HuH-7 (cell line): ENCODE data around the gene MAP7.
"Not testable (repeated sequence)": the region's sequence is repeated elsewhere in the genome, so short reads cannot be mapped to it uniquely, and the experiment has no call there.

ENCODE experiments used
- DNase-seq: peaks from one replicate; pipeline ENCODE4 v3.0.0; 2011; ENCODE audit warnings: low spot score

Gene MAP7

DNA sequence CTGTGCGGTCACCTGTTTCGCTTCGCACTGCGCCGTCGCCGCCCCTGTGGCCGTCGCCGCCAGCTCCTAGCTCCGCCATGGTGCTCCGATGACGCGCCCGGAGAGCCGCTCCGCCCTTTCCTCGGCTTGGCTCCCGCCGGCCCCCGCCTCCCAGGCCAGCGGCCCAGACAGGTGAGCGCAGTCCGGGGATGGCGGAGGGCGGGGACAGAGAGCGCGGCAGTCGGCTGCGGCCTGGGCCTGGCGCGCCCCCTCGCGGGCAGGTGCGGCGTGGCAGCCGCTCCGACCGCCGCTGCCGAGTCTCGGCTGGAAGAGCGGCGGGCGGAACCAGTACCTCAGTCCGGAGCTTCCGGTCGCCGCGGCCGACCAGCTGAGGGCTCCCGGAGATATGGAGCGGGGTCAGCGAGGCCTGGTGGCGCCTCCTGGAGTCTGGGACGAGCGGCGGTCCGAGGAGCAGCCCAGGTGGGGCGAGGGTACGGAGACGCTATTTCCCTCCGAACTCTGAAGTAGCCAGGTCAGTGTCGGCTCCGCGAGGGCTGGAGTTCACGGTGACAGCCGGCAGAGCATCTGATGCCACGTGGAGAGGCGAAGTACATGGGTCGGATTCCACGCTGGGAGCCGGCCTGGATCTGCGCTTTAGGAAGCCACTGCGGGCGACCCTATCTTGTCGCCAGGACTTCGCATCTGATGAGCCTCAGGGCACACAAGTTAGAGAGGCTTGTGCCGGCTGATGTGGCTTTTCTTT, at the start of gene MAP7:
Gene MAP7 (minus strand): TSS at position 93 of the 742 bp plus-strand sequence. CDS start 14 bp downstream, at position 79.
- peak; percentile 70 for DNase-seq

DNA sequence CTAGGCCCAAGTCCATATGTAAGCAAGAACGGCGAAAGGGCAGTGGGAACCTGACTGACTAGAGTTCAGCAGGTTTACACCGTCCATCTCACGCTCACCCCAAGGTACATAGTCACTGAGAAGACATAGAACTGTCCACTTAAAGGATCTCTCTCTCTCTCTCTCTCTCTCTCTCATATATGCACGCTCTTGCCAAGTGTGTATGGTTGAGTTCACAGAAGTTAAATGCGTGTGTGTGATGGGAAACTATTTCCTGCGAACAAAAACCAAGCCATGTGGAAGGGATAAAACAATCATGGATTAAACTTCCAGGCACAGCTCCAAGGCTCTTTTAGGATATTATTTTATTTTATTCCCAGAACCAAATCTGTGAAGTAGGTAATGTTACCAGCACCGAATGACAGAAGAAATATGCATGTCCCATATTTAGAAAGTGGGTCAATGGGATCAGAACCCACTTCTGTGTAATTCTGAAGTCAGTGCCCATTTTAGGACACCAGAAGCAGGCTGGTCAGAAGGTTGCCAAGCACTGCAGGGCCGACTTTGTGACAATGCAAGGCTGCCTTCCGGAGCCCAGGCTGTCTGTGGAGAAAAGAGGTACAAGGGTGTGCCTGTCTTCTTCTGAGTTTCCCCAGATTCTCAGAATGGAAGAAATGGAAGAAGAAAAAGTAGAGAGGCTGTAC, 49.2 kb upstream of the MAP7 start:
- DNase-seq, result no peak

- no peak for DNase-seq
Observed at GRCh38 chr6:136598048-136598447, 47.8 kb upstream of the MAP7 start.

DNA sequence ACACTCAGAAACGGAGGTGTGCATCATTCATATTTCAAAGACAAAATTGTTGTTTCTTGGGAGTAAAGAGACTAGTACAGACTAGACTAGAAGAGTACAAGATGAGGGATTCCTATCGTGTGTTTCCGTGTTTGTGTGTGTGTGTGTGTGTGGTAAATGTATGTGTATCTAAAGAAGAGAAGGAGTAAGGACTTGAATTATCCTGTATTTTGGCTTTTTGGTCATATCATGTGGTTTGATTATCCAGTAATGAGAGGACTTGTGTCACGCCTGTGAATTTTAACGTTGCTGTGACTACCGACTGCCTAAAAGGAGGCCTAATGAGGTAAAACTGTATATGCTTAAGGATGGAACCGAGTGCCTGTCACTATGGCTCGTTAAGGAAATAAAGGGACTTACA, 44.4 kb upstream of the MAP7 start:
- no peak for DNase-seq

- no peak for DNase-seq
Observed at GRCh38 chr6:136593748-136594490, 43.7 kb upstream of the MAP7 start.

DNA sequence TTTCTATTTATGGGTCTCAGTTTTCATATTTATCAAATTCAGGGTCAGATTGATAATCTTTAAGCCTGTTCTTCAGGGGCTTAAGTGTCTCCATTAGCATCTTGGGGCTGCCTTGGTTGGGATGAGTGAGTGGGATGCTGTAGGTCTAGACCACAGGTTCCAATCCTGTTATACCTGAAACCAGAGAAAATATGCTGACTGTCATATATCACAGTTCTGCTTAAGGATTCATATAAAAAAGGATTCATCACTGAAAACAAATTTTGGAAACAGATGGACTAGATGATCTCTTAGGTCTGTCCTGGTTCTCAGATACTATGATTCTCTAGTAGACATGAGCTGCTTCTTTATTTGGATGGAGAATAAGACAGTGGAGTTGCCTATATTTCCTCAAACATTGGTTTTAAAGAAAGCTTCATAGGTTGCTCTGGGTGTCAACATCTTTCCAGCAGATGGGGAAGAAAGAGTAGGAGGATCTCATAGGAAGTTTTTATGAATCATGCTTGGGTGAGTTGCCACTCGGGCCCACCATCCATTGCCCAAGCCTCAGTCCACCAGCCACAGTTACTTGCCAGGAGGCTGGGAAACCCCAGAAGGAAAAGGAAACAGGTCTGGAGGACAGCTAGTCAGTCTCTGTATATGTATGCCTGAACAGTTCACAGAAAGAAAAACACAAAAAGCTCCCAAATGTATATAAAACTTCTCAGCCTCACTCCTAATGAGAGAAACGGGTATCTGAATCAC, 42.9 kb upstream of the MAP7 start:
- DNase-seq, result no peak

- DNase-seq, result no peak
Observed at GRCh38 chr6:136591617-136592016, 41.4 kb upstream of the MAP7 start.

- not testable (repeated sequence) for DNase-seq
Observed at GRCh38 chr6:136590846-136591245, 40.6 kb upstream of the MAP7 start.

- no peak for DNase-seq
Observed at GRCh38 chr6:136587527-136587926, 37.3 kb upstream of the MAP7 start.

DNA sequence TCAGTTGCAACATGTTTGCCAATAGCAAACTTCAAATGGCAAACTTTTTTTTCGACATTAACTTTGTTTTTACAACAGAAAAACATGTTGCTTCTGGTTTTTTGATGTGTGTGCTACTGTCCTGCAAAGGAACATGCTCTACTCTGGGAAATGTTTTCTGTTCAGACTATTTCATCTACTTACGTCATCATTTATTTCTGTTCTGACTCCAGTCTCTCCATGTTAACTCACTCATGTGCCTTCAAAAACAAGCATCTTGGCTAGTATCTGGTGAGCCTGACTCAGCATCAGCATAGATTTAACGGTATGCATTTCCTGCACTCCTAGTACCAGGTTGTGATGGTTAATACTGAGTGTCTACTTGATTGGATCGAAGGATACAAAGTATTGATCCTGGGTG, 36.1 kb upstream of the MAP7 start:
- DNase-seq, result no peak

DNA sequence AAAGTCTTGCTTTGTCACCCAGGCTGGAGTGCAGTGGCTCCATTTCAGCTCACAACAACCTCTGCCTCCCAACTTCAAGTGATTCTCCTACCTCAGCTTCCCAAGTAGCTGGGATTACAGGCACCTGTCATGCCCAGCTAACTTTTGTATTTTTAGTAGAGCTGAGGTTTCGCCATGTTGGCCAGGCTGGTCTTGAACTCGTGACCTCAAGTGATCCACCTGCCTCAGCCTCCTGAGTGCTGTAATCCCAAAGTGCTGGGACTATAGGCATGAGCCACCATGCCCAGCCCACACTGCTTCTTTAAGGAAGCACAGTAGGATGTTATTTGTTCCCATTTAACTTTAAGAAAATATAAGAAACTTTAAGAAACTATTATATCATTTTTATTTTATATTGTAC, 35.3 kb upstream of the MAP7 start:
- DNase-seq, result not testable (repeated sequence)

GRCh38 chr6:136584290-136584689, 34.1 kb upstream of the MAP7 start:
- DNase-seq, result not testable (repeated sequence)

DNA sequence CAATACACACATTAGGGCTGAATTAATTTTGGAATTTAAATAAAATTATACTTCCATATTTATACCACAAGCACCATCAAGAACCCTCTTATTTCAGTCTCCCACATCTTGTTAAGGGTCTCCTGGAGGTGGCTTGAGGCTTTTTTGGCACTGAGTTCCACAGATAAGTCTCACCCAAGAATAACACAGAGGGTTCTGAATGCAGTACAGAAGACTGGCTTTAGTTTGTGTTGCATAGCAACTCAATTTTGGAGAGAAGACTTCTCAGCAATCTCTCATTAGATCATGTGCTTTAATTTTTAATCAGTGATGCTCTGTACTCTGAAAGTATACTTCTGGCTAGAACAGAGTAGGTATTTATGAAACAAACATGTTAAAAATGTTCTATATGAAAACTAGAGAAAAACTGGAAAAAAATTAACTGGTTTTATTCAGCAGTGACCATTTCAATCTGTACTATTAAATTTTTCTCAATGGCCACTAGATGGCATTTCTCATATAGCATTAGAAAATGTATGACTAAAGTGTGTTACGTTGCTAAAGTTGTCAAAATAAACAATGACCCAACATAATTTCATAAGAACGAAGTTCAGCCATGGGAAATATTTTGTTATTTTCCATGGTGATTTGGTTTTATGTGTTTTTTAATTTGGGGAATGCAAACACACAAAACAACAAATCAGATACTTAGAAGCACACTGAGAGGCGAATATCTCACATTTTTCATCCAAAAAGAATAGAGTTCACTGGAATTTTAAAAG, 32.7 kb upstream of the MAP7 start:
- no peak for DNase-seq

DNA sequence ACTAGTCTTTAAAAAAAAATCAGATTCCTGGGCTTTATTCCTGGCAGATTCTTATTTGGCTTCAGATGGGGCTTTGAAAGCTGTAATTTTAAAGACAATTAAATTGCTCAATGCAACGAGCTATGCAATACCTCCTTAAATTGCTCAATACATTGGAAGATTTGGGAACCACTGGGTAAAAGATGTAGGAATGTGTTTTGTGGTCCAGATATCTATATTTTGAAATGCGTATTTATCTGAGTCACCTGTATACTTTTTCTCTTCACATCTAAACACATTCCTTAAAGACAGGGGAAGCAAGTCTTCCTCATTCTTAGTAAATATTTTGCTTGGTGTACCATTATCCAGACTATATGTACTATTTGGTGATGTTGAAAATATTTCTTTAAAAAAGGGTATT, 29.6 kb upstream of the MAP7 start:
- no peak for DNase-seq

DNA sequence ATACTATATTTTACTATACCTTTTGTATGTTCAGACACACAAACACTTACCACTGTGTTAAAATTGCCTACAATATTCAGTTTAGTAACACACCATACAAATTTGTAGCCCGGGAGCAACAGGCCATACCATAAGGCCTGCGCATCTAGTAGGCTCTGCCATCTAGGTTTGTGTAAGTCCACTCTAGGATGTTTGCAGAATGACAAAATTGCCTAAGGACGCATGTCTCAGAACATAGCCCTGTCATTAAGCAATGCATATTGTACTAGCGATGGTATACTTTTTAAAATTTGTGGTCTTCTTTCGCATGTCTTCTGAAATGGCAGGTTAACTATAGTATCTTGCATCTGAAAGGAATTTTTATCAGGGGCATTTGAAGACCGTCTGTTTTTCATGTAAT, 26.6 kb upstream of the MAP7 start:
- no peak for DNase-seq

- no peak for DNase-seq
Observed at GRCh38 chr6:136571496-136571895, 21.3 kb upstream of the MAP7 start.

GRCh38 chr6:136571065-136571464, 20.8 kb upstream of the MAP7 start:
- no peak for DNase-seq

DNA sequence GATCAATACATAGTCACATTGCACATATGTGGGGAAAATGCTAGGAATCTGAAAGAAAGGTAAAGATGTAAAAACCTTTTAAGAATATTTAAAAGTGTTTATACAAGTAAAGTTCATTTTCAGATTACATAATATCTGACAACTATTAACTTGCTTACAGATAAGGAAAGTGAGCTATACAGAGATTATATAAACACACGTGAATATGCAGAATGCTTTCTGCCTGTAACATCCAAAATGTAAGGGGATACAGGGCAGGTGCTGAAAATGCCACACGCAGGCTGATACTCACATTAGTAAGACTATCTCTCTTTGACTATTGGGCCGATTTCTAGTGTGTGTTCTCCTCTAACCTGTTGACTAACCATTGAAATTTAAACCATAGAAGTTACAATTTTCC, 17.9 kb upstream of the MAP7 start:
- no peak for DNase-seq

- no peak for DNase-seq
Observed at GRCh38 chr6:136567688-136568087, 17.5 kb upstream of the MAP7 start.

DNA sequence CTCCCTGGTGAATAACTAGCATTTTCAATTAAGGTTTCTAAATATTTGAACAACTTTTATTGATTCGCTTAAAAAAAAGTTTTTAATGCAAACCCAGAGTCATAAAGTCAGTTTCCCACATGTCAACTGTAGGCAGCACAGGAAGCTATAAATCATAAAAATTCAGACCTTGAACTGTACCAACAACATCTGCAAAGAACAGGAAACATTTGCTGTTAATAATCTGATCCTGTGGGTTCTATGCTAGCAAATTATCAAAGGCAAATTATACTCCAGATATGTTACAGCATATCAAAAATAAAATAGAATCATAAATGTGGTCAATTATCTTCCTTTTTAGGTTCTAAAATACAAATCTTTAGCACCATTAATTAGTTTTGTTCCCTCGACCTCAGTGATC, 16.6 kb upstream of the MAP7 start:
- no peak for DNase-seq

DNA sequence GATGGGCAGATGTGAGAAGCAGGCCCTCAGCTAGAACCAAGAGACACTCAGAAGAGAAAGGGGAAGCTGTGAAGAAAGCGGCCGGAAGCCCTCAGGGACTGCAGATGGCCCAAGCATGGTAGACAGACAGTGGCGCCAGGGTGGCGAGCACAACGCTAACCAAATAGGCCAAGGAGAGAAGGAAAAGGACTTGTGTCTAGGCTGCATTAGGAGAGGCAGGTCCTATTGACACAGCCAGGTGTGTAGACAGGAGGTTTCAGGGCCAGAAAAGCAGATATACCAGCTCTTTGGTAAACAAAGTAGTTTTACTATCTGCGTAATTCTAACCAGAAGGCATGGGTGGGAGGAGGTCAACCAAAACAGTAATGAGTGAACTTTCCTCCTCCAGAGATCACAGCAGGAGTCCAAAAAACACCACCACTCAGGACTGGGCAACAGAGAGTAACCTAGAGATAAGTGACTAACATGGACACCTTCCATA, 15.8 kb upstream of the MAP7 start:
- no peak for DNase-seq
